Measurements from ENCODE around the gene BCO2. TPM values are rescaled to one million over a fixed set of nuclear protein-coding genes. Genes with fewer than 3 reads are reported as not detected.
"Not testable (repeated sequence)": the region's sequence is repeated elsewhere in the genome, so short reads cannot be mapped to it uniquely, and the experiment has no call there.

The BCO2 gene
- polyA plus RNA-seq, 2 donors, result 9.1 to 11.1 TPM

DNA sequence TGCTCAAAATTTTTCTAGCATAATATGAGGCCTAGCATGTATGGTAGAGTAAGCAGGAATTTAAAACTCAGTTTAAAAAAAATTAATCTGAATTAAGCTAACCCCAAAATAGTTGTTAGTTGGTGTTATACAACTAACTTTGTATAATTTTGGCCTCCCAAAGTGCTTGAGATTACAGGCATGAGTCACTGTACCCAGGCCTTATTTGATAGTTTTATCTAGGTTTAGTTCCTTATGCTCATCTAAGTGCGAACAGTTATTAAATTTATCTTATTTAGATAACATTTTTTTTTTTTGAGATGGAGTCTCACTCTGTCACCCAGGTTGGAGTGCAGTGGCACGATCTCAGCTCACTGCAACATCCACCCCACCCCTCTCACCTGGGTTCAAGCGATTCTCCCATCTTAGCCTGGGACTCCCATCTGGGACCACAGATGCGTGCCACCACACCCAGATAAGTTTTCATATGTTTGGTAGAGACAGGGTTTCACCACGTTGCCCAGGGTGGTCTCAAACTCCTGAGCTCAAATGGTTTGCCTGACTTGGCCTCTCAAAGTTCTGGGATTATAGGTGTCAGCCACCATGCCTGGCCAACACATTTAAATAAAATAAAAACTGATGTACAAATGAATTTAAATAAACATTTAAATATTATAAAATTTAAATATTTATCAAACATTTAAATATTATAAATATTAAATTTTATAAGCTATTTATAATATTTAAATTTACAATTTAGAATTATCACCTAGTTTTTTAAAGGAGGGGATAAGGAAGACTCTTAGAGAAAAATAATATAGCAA lies 19.0 kb upstream of the BCO2 start:
- Histone ChIP-seq H3K27ac (ENCODE audit: low read depth in 2 of 2, low read length in 1 of 2) (no peak overlapping the region), H3K4me3 (ENCODE audit: low read depth in 1 of 2, low read length in 2 of 2) (no peak overlapping the region), H3K36me3 (ENCODE audit: control insufficient read depth in 2 of 2, insufficient read depth in 2 of 2, low read length in 1 of 2) (peaks cover 2 to 3% of the 10 kb centered on the region in 2 donors), H3K9me3 (ENCODE audit: control insufficient read depth in 2 of 2, insufficient read depth in 1 of 2, low read depth in 1 of 2, low read length in 1 of 2) (no peaks in the 10 kb centered on the region), H3K4me1 (ENCODE audit: control insufficient read depth in 2 of 2, insufficient read depth in 2 of 2, low read length in 1 of 2) (no peaks in the 10 kb centered on the region), H3K27me3 (ENCODE audit: control insufficient read depth in 1 of 2, insufficient read depth in 2 of 2, low read length in 2 of 2) (no peaks in the 10 kb centered on the region)
- WGBS, 2 donors, result 84 to 88% methylated on average over 5 of the region's 5 CpGs

GRCh38 chr11:112156956-112157766 lies 18.2 kb upstream of the BCO2 start:
- H3K4me1 ChIP-seq (ENCODE audit: control insufficient read depth in 2 of 2, insufficient read depth in 2 of 2, low read length in 1 of 2), result peaks cover 0 to 2% of the 10 kb centered on the region in 2 donors
- no peaks in the 10 kb centered on the region for H3K27me3 ChIP-seq (ENCODE audit: control insufficient read depth in 1 of 2, insufficient read depth in 2 of 2, low read length in 2 of 2)
- H3K4me3 ChIP-seq (ENCODE audit: low read depth in 1 of 2, low read length in 2 of 2), result no peak overlapping the region
- H3K27ac ChIP-seq (ENCODE audit: low read depth in 2 of 2, low read length in 1 of 2), result peak overlapping the region; percentile 40 to 63
- 70 to 71% methylated on average over 4 of the region's 4 CpGs for WGBS, 2 donors
- H3K9me3 ChIP-seq (ENCODE audit: control insufficient read depth in 2 of 2, insufficient read depth in 1 of 2, low read depth in 1 of 2, low read length in 1 of 2), result no peaks in the 10 kb centered on the region
- peaks cover 2 to 3% of the 10 kb centered on the region in 2 donors for H3K36me3 ChIP-seq (ENCODE audit: control insufficient read depth in 2 of 2, insufficient read depth in 2 of 2, low read length in 1 of 2)

DNA sequence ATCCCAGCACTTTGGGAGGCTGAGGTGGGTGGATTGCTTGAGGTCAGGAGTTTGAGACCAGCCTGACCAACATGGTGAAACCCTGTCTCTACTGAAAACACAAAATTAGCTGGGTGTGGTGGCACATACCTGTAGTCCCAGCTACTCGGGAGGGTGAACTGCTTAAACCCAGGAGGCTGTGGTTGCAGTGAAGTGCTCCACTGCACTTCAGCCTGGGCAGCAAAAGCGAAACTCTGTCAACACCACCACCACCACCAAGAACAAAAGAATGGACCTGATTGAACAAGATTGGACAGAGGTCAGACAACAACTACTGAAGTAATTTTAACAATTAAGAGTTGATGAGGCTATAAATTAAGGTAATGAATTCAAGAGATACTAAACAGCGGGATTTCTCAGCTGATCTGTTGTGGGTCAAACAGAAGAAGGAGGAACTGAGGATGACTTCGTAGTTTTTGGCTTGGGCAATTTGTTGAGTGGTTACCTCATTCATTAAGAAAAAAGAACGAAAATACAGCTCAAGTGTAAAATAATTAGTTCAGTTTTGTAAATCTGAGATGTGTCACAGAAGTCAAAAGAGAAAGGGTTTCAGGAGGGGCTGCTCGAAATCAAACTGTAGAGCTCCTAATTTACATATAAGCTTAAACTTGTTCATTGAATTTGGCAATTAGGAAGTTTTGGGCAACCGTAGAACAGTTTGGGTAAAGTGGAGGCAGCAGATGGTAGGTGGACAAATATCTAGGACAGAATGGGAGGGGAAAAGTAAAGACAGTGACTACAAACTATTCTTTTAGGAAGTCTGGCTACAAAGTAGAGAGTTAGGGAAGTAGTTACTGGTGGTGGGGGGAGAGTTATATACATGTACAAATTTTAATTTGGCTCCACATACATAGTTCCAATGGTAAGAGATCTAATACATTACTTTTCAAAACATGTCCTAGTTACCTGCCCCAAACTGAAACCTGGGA lies 15.9 kb upstream of the BCO2 start:
- Histone ChIP-seq H3K4me1 (ENCODE audit: control insufficient read depth in 2 of 2, insufficient read depth in 2 of 2, low read length in 1 of 2) (peaks cover 0 to 2% of the 10 kb centered on the region in 2 donors), H3K27me3 (ENCODE audit: control insufficient read depth in 1 of 2, insufficient read depth in 2 of 2, low read length in 2 of 2) (no peaks in the 10 kb centered on the region), H3K27ac (ENCODE audit: low read depth in 2 of 2, low read length in 1 of 2) (peak overlapping the region in 1 of 2 donors; percentile 55), H3K36me3 (ENCODE audit: control insufficient read depth in 2 of 2, insufficient read depth in 2 of 2, low read length in 1 of 2) (no peaks in the 10 kb centered on the region), H3K9me3 (ENCODE audit: control insufficient read depth in 2 of 2, insufficient read depth in 1 of 2, low read depth in 1 of 2, low read length in 1 of 2) (no peaks in the 10 kb centered on the region), H3K4me3 (ENCODE audit: low read depth in 1 of 2, low read length in 2 of 2) (peak overlapping the region in 1 of 2 donors; percentile 35)
- WGBS, 2 donors, result 75 to 79% methylated on average over 7 of the region's 7 CpGs

DNA sequence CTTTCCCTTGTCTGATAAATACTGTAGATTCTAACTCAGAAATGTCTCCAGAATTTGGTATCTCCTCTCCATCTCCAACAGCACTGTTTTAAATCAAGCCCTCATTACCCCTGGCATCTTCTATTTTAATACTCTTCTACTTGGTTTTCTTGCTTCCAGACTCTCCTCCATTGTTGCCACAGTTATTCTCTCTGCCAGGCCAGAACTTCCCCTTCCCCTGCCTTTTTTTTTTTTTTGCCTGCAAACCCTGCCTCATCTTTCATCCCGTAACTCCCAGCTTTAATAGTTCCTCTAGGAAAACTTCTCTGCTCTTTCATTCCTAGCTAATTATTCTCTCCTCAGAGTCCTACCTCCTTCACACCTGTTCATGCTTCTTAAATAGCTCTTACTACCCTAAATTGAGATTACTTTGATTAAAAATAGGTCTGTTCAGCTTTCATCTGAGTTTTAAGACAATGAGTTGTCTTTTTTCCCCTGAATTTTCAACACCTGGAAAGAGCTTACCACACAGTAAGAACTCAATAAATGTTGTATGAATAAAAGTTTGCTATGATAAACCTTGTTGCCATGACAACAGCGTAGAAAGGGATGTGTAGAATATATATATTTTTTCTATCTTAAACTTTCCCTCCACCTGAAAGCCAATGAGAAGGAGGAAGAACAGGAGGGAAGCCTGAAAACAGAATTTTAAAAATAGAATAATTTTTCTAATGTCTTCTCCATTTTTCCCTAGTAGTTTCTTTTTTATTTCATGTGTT lies 15.0 kb upstream of the BCO2 start:
- no peaks in the 10 kb centered on the region for H3K36me3 ChIP-seq (ENCODE audit: control insufficient read depth in 2 of 2, insufficient read depth in 2 of 2, low read length in 1 of 2)
- no peaks in the 10 kb centered on the region for H3K9me3 ChIP-seq (ENCODE audit: control insufficient read depth in 2 of 2, insufficient read depth in 1 of 2, low read depth in 1 of 2, low read length in 1 of 2)
- H3K4me1 ChIP-seq (ENCODE audit: control insufficient read depth in 2 of 2, insufficient read depth in 2 of 2, low read length in 1 of 2), result peaks cover 0 to 2% of the 10 kb centered on the region in 2 donors
- H3K4me3 ChIP-seq (ENCODE audit: low read depth in 1 of 2, low read length in 2 of 2), result peak overlapping the region in 1 of 2 donors; percentile 31
- H3K27ac ChIP-seq (ENCODE audit: low read depth in 2 of 2, low read length in 1 of 2), result no peak overlapping the region
- 39 to 69% methylated on average over 2 of the region's 2 CpGs for WGBS, 2 donors
- H3K27me3 ChIP-seq (ENCODE audit: control insufficient read depth in 1 of 2, insufficient read depth in 2 of 2, low read length in 2 of 2), result no peaks in the 10 kb centered on the region

GRCh38 chr11:112161012-112161411 lies 14.3 kb upstream of the BCO2 start:
- 35 to 45% methylated on average over 1 of the region's 1 CpG for WGBS, 2 donors
- Histone ChIP-seq H3K4me3 (ENCODE audit: low read depth in 1 of 2, low read length in 2 of 2) (peak overlapping the region in 1 of 2 donors; percentile 27), H3K27ac (ENCODE audit: low read depth in 2 of 2, low read length in 1 of 2) (no peak overlapping the region)

GRCh38 chr11:112162200-112162599 lies 13.1 kb upstream of the BCO2 start:
- peak overlapping the region; percentile 71 to 93 for H3K27ac ChIP-seq (ENCODE audit: low read depth in 2 of 2, low read length in 1 of 2)
- not testable (repeated sequence) for H3K4me1 ChIP-seq (ENCODE audit: control insufficient read depth in 2 of 2, insufficient read depth in 2 of 2, low read length in 1 of 2); H3K36me3 ChIP-seq (ENCODE audit: control insufficient read depth in 2 of 2, insufficient read depth in 2 of 2, low read length in 1 of 2); H3K27me3 ChIP-seq (ENCODE audit: control insufficient read depth in 1 of 2, insufficient read depth in 2 of 2, low read length in 2 of 2); H3K9me3 ChIP-seq (ENCODE audit: control insufficient read depth in 2 of 2, insufficient read depth in 1 of 2, low read depth in 1 of 2, low read length in 1 of 2)
- H3K4me3 ChIP-seq (ENCODE audit: low read depth in 1 of 2, low read length in 2 of 2), result peak overlapping the region; percentile 34 to 69
- WGBS, 2 donors, result 93 to 94% methylated on average over 1 of the region's 1 CpG

More at GRCh38 chr11:112161012-112161411, 14.3 kb upstream of the BCO2 start:
- Histone ChIP-seq H3K9me3 (ENCODE audit: control insufficient read depth in 2 of 2, insufficient read depth in 1 of 2, low read depth in 1 of 2, low read length in 1 of 2) (no peaks in the 10 kb centered on the region), H3K27me3 (ENCODE audit: control insufficient read depth in 1 of 2, insufficient read depth in 2 of 2, low read length in 2 of 2) (no peaks in the 10 kb centered on the region), H3K36me3 (ENCODE audit: control insufficient read depth in 2 of 2, insufficient read depth in 2 of 2, low read length in 1 of 2) (no peaks in the 10 kb centered on the region), H3K4me1 (ENCODE audit: control insufficient read depth in 2 of 2, insufficient read depth in 2 of 2, low read length in 1 of 2) (peaks cover 0 to 2% of the 10 kb centered on the region in 2 donors)

GRCh38 chr11:112162761-112163546 lies 12.4 kb upstream of the BCO2 start:
- Histone ChIP-seq H3K27ac (ENCODE audit: low read depth in 2 of 2, low read length in 1 of 2) (peak overlapping the region; percentile 82 to 93), H3K4me1 (ENCODE audit: control insufficient read depth in 2 of 2, insufficient read depth in 2 of 2, low read length in 1 of 2) (peaks cover 2% of the 10 kb centered on the region in 2 donors), H3K36me3 (ENCODE audit: control insufficient read depth in 2 of 2, insufficient read depth in 2 of 2, low read length in 1 of 2) (no peaks in the 10 kb centered on the region), H3K4me3 (ENCODE audit: low read depth in 1 of 2, low read length in 2 of 2) (peak overlapping the region in 1 of 2 donors; percentile 69), H3K27me3 (ENCODE audit: control insufficient read depth in 1 of 2, insufficient read depth in 2 of 2, low read length in 2 of 2) (no peaks in the 10 kb centered on the region), H3K9me3 (ENCODE audit: control insufficient read depth in 2 of 2, insufficient read depth in 1 of 2, low read depth in 1 of 2, low read length in 1 of 2) (no peaks in the 10 kb centered on the region)
- WGBS, 2 donors, result 43 to 44% methylated on average over 6 of the region's 6 CpGs

Data from esophagus (tissue), 2 donors.